Activated CD8-positive, alpha-beta memory T cell treated with anti-CD3 and anti-CD28 coated beads, Interleukin-2, amount 10 ng/mL, durations not matched to agents 7 days and 5 days (primary cell): ENCODE data around the gene RNF180. TPM values are rescaled to one million over a fixed set of nuclear protein-coding genes. Genes with fewer than 3 reads are reported as not detected.

Source experiments
- ATAC-seq: fragments of 150-1000 bp; cut with Tn5 transposase; one replicate; pipeline ENCODE4 v1.10.0; 2021; ENCODE audit warnings: moderate library complexity
- CTCF ChIA-PET: fragments of 350-600 bp; sonication (Branson Sonifier 250); formaldehyde crosslinking; loops from one replicate; lab custom pipeline; 2021; ENCODE audit warnings: antibody characterized with exemption; lab: Charles Lee
- DNase-seq: peaks from one replicate; pipeline ENCODE4 v3.0.0-alpha.2; 2020
- H3K27ac Mint-ChIP-seq: one replicate; pipeline ENCODE4 v1.8.0; 2021; ENCODE audit warnings: mild to moderate bottlenecking, mixed read lengths
- H3K27me3 Mint-ChIP-seq: one replicate; pipeline ENCODE4 v1.8.0; 2021; ENCODE audit warnings: mixed read lengths
- H3K36me3 Mint-ChIP-seq: one replicate; pipeline ENCODE4 v1.8.0; 2021; ENCODE audit warnings: mild to moderate bottlenecking, mixed read lengths
- H3K4me1 Mint-ChIP-seq: one replicate; pipeline ENCODE4 v1.8.0; 2021; ENCODE audit warnings: mixed read lengths
- H3K4me3 Mint-ChIP-seq: one replicate; pipeline ENCODE4 v1.8.0; 2021; ENCODE audit warnings: mild to moderate bottlenecking, moderate library complexity, mixed read lengths
- H3K9me3 Mint-ChIP-seq: one replicate; pipeline ENCODE4 v1.8.0; 2022; ENCODE audit warnings: low read depth, mixed read lengths
- total RNA-seq, 2 experiments: library from RNA; stranded (reverse); gene quantifications; one replicate each; pipeline ENCODE4 v1.2.3, GENCODE V29; 2021

Gene RNF180
- total RNA-seq, 2 experiments from 2014 or later: not detected

DNA sequence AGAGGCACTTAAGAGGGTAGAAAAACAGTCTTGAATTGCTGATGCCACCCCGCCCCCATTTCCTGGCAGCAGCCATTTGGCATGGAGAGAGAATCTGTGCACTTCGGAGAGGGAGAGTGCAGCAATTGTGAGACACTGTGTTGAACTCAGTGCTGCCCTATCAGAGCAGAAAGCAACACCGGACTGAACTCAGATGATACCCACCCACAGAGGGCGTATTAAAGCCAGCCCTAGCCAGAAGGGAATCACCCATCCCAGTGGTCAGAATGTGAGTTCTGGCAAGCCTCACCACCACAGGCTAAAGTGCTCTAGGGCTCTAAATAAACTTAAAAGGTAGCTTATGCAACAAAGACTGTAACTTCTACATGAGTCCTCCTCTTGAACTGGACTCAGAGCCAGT is 251.7 kb downstream of the RNF180 start:
- no peak overlapping the region for H3K27ac Mint-ChIP-seq
- H3K4me1 Mint-ChIP-seq: no peaks in the 10 kb centered on the region
- peaks cover 3% of the 10 kb centered on the region for H3K9me3 Mint-ChIP-seq
- H3K36me3 Mint-ChIP-seq: no peaks in the 10 kb centered on the region
- no peak overlapping the region for H3K4me3 Mint-ChIP-seq
- ATAC-seq: no peak
- no peaks in the 10 kb centered on the region for H3K27me3 Mint-ChIP-seq
- no peak for DNase-seq
- CTCF ChIA-PET: no interaction called here

DNA sequence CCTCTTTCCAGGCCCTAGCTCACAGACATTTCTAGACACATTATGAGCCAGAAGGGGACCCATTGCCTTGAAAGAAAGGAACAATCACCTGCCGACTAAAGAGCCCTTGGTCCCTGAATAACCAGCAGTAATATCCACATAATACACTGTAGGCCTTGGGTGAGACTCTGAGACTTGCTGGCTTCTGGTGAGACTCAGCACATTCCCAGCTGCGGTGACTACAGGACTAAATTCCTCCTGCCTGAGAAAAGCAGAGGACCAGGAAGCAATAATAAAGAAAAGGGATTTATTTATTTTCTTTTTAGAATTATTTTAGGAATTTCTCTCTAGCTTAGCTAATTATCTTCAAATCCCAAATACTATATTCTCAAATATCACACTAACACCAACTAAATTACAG is 252.4 kb downstream of the RNF180 start:
- CTCF ChIA-PET: no interaction called here
- Mint-ChIP-seq H3K4me1 (no peaks in the 10 kb centered on the region), H3K4me3 (no peak overlapping the region), H3K9me3 (peaks cover 3% of the 10 kb centered on the region), H3K27me3 (no peaks in the 10 kb centered on the region), H3K36me3 (no peaks in the 10 kb centered on the region), H3K27ac (no peak overlapping the region)
- DNase-seq: no peak
- no peak for ATAC-seq

Other genes with a start within 250 kb of the RNF180 start
- not detected for gene HTR1A, start 203.4 kb upstream of the RNF180 start, total RNA-seq